Caki2 (cell line): ENCODE data around the gene MRTFA. TPM values are rescaled to one million over a fixed set of nuclear protein-coding genes. Genes with fewer than 3 reads are reported as not detected.
A peak's percentile ranks its signal among the peaks of the same experiment; 100 is the strongest.
"Not testable (repeated sequence)": the region's sequence is repeated elsewhere in the genome, so short reads cannot be mapped to it uniquely, and the experiment has no call there.

Source experiments
- DNase-seq: peaks from one replicate; pipeline ENCODE4 v3.0.0-alpha.2; 2015; ENCODE audit warnings: low read depth
- in situ Hi-C: cut with HindIII; loops from 2 replicates; pipeline ENCODE4 v1.10.0; 2016; ENCODE audit warnings: low sequenced_read_pairs, low pct_unique_long_range_greater_than_20kb, mixed read lengths
- total RNA-seq: library from RNA; depleted of rRNA; stranded (reverse); fragments of >200 nt; shearing (Covaris generic); gene quantifications from 2 replicates; pipeline ENCODE4 v1.2.3, GENCODE V29; 2014; ENCODE audit warnings: low replicate concordance

MRTFA gene
- total RNA-seq, 1 experiment from 2014 or later: 24.6 TPM

DNA sequence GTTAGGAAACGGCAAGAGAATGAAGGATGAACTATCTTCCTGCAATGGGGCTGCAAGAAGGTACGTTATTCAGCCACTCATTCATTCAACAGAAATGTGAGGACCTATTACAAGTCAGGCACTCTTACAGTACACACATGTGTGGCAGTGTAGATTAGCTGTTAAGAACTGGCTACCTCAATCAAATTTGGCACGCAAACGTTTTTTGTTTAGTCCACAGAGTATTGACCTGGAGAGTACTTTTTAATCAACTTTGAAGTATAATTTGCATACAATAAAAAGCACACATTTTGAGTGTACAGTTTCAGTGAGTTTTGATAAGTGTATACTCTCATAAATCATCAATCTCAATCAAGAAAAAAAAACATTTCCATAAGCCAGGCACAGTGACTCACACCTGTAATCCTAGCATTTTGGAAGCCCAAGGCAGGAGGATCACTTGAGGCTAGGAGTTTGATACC is 24.2 kb downstream of the MRTFA start:
- in situ Hi-C loops: no loop called here

DNA sequence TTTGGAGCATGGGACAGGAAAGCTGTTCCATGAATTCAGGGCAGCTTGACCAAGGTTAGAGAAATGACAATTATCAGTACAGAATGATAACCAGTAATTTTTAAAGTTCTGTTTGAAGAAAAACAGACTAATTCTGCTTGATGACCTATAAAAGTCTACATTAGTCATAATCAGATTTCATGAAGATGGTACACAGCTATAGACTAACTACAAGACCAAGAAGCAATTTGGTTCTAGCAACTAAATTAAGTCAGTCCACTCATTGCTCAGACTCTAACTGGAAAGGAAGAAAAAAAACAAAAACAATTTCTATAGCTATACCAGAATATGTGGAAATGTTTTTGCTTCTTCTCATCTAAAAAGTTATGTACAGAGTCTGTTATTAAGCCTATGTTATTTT is 24.9 kb downstream of the MRTFA start:
- in situ Hi-C loops: no loop called here
- DNase-seq: no peak

More for the DNA sequence above, 24.2 kb downstream of the MRTFA start:
- DNase-seq: no peak

- in situ Hi-C loops: no loop called here
- no peak for DNase-seq
Measured at GRCh38 chr22:40610329-40610850, 26.1 kb downstream of the MRTFA start.

DNA sequence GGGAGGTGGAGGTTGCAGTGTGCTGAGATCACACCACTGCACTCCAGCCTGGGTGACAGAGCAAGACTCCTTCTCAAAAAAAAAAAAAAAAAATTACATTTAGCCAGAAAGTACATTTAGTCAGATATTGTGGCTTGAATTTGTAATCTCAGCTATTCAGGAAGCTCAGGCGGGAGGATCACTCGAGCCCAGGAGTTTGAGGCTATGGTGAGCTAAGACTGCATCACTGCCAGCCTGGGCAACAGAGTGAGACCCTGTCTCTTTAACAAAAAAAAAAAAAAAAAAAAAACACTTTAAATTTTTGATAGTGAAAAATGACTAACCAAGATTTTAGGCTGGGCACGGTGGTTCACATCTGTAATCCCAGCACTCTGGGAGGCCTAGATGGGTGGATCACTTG is 27.3 kb downstream of the MRTFA start:
- DNase-seq: no peak
- in situ Hi-C loops: no loop called here

- no peak for DNase-seq
- in situ Hi-C loops: no loop called here
Measured at GRCh38 chr22:40607506-40607905, 29.0 kb downstream of the MRTFA start.

GRCh38 chr22:40606306-40606705 is 30.2 kb downstream of the MRTFA start:
- no peak for DNase-seq
- in situ Hi-C loops: no loop called here

GRCh38 chr22:40605761-40606160 is 30.8 kb downstream of the MRTFA start:
- DNase-seq: no peak

GRCh38 chr22:40603088-40603605 is 33.4 kb downstream of the MRTFA start:
- in situ Hi-C loops: no loop called here
- peak; percentile 55 for DNase-seq

More at GRCh38 chr22:40605761-40606160, 30.8 kb downstream of the MRTFA start:
- in situ Hi-C loops: no loop called here

DNA sequence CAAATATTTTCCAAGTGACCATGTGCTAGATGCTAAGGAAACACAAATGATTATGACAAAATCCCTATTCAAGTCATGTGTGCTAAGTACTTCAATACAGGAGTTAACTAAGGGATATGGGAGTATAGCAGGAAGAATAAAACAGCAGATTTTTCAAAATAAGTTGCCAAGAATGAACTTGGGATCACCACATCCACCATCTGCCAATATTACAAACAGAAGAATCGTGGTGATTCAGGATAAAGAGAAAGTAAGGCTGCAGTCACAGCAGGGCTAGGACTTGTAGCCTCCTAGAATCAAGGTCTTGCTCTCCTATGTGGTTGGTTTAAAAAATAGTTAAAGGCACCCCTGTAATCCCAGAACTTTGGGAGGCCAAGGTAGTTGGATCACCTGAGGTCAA is 34.3 kb downstream of the MRTFA start:
- in situ Hi-C loops: no loop called here
- no peak for DNase-seq

DNA sequence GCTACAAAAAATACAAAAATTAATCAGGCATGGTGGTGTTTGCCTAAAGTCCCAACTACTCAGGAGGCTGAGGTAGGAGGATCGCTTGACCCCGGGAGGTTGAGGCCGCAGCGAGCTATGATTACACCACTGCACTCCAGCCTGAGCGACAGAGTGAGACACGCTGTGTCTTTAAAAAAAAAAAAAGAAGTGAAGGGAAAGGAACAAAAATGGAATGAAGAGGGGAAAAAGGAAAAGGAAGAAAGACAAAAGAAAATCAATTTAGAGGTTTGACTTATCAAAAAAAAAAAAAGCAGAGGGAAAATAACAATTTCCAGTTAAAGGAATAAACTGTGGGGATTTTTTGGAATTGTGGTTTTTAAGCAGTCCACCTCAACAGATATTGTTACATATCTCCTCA is 36.8 kb downstream of the MRTFA start:
- no peak for DNase-seq
- in situ Hi-C loops: no loop called here

DNA sequence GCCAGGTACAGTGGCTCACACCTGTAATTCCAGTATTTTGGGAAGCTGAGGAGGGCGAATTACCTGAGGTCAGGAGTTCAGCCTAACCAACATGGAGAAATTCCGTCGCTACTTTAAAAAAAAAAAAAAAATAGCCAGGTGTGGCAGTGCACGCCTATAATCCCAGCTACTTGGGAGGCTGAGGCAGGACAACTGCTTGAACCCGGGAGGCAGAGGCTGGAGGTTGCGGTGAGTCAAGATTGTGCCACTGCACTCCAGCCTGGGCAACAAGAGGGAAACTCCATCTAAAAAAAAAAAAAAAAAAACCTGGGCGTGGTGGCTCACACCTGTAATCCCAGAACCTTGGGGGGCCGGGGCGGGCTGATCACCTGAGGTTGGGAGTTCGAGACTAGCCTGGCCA is 37.8 kb downstream of the MRTFA start:
- in situ Hi-C loops: not testable (repeated sequence)

DNA sequence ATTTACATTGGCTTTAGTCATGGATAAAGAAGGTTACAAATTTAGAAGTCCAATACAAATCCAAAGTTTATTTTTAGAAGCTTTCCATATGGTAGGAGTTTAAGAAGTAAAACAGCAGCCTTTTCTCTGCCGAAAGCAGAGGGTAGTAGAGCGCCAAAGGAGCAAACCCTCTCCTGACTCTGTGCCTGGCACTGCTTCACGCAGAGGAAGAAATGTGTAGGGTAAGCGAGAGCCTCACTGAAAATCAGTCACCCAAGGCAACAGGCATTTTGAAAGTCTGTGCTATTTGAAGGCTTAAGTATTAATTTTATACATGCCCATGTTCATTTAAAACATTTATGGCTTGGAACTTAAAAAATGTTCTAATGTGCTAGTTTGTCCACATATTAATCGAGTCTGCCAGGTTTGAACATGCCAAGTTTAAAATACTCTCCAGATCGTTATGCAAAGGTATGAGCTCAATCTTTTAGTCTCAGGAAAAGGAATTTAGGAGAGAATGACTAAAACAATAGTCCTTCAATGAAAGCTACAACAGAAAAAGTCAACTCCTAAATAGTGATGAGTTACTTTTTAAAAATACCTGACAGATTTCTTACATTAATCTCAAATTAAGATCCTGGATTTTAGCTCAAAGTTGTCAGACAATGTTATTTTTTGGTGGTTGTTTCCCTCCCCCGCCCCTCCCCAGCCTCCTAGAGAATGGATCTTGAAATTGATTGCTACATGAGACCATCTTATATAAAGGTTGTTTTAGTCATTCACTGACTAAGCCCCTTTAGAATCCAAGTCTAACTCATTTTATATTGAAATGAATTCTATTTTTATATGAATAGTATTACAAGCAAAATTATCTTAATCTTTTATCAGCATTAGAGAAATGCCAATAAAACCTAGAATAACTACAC is 38.7 kb downstream of the MRTFA start:
- DNase-seq: no peak
- in situ Hi-C loops: no loop called here

More for the DNA sequence above, 37.8 kb downstream of the MRTFA start:
- DNase-seq: not testable (repeated sequence)

GRCh38 chr22:40595497-40596234 is 40.9 kb downstream of the MRTFA start:
- in situ Hi-C loops: no loop called here
- no peak for DNase-seq

- DNase-seq: peak; percentile 49
- in situ Hi-C loops: no loop called here
Measured at GRCh38 chr22:40594924-40595323, 41.6 kb downstream of the MRTFA start.

GRCh38 chr22:40594346-40594745 is 42.2 kb downstream of the MRTFA start:
- no peak for DNase-seq
- in situ Hi-C loops: no loop called here

- in situ Hi-C loops: no loop called here
- no peak for DNase-seq
Measured at GRCh38 chr22:40593460-40594273, 42.9 kb downstream of the MRTFA start.

DNA sequence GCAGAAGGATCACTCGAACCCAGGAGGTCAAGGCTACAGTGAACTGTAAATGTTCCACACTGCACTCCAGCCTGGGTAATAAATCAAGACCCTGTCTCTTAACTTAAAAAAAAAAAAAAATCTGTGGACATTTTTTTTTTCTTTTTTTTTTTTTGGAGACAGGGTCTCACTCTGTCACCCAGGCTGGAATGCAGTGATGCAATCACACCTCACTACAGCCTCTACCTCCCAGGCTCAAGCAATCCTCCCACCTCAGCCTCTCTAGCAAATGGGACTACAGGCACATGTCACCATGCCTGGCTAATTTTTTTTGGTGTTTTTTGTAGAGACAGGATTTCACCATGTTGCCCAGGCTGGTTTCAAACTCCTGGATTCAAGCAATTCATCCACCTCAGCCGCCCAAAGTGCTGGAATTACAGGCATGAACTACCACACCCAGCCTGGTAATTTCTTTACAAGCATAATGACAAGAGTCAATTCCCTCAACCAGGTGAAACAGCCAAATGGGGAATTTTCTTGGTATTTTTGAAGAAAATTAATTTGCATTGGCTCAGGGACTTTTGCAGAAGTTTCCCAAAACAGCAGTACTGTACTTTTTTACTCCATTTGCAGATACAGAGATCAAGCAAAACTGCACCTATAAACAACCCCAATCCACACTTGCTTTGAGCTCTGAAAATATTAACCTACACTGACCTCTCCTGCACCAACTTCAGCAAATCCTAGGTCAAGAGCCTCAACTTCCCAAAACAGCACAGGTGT is 44.0 kb downstream of the MRTFA start:
- no peak for DNase-seq
- in situ Hi-C loops: no loop called here
